ENCODE data around the gene TP53AIP1. TPM values are rescaled to one million over a fixed set of nuclear protein-coding genes. Genes with fewer than 3 reads are reported as not detected.

TP53AIP1 gene
- polyA plus RNA-seq, 3 donors, result 0.03 TPM; not detected in 2

DNA sequence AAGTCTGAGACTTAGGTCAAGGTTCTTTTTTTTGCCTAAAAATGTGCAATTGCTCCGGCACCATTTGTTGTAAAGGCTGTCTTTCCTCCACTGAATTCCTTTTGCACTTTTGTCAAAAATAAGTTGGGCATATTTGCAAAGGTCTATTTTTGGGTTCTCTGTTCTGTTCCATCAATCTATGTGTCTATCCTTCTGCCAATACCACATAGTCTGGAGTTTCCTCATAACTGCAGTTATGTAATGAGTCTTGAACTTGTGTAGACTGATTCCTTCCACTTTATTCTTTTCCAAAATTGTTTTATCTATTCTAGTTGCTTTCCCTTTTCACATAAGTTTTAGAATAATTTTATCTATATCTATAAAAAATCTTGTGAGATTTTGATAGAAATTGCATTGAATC lies 44.8 kb downstream of the TP53AIP1 start:
- Histone ChIP-seq H3K9me3 (replicated peaks in 1 of 2; ENCODE audit: control insufficient read depth in 1 of 2, insufficient read depth in 1 of 2, low read length in 2 of 2) (no peaks in the 10 kb centered on the region), H2AFZ (ENCODE audit: insufficient read depth, low read depth, low read length, poor library complexity, severe bottlenecking) (no peak overlapping the region), H3K4me1 (ENCODE audit: control insufficient read depth in 1 of 2, insufficient read depth in 2 of 2, low read length in 2 of 2) (no peaks in the 10 kb centered on the region), H4K20me1 (ENCODE audit: insufficient read depth, low read length) (no peaks in the 10 kb centered on the region), H3K27ac (ENCODE audit: low read depth in 1 of 2, low read length in 2 of 2) (no peak overlapping the region), H3K4me2 (replicated peaks; ENCODE audit: extremely low read depth, low read length, poor library complexity, severe bottlenecking) (no peak overlapping the region), H3K79me2 (ENCODE audit: insufficient read depth, low read length) (no peaks in the 10 kb centered on the region), H3K27me3 (ENCODE audit: control insufficient read depth in 2 of 2, insufficient read depth in 2 of 2, low read length in 2 of 2) (no peaks in the 10 kb centered on the region), H3K36me3 (replicated peaks in 1 of 2; ENCODE audit: control insufficient read depth in 1 of 2, insufficient read depth in 2 of 2, low read length in 2 of 2) (no peaks in the 10 kb centered on the region), H3K4me3 (replicated peaks in 1 of 3; ENCODE audit: low read depth in 2 of 3, low read length in 3 of 3) (no peak overlapping the region), H3K9ac (ENCODE audit: insufficient read depth, low read length, poor library complexity, severe bottlenecking) (no peak overlapping the region)
- H3K27me3 Mint-ChIP-seq (ENCODE audit: low read depth in 3 of 3), result peaks cover 4 to 15% (median 5%) of the 10 kb centered on the region in 3 donors
- TF ChIP-seq, protein P1, sequence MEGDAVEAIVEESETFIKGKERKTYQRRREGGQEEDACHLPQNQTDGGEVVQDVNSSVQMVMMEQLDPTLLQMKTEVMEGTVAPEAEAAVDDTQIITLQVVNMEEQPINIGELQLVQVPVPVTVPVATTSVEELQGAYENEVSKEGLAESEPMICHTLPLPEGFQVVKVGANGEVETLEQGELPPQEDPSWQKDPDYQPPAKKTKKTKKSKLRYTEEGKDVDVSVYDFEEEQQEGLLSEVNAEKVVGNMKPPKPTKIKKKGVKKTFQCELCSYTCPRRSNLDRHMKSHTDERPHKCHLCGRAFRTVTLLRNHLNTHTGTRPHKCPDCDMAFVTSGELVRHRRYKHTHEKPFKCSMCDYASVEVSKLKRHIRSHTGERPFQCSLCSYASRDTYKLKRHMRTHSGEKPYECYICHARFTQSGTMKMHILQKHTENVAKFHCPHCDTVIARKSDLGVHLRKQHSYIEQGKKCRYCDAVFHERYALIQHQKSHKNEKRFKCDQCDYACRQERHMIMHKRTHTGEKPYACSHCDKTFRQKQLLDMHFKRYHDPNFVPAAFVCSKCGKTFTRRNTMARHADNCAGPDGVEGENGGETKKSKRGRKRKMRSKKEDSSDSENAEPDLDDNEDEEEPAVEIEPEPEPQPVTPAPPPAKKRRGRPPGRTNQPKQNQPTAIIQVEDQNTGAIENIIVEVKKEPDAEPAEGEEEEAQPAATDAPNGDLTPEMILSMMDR (IDR thresholded peaks at IDR 0.05), result no peak
- peaks cover 3 to 10% of the 10 kb centered on the region in 2 donors for H3K36me3 Mint-ChIP-seq
- H3K4me3 Mint-ChIP-seq, result no peak overlapping the region
- H3K4me1 Mint-ChIP-seq, result peaks cover 2% of the 10 kb centered on the region
- H3K27ac Mint-ChIP-seq, result no peak overlapping the region
- intact Hi-C loops (cut with micrococcal nuclease), result no loop called here
- DNase-seq, result no peak
- H3K9me3 Mint-ChIP-seq, result peaks cover 0 to 2% (median 0%) of the 10 kb centered on the region in 7 donors
- WGBS (ENCODE audit: insufficient coverage), result no CpG with 5 or more reads among the region's 1 CpG

DNA sequence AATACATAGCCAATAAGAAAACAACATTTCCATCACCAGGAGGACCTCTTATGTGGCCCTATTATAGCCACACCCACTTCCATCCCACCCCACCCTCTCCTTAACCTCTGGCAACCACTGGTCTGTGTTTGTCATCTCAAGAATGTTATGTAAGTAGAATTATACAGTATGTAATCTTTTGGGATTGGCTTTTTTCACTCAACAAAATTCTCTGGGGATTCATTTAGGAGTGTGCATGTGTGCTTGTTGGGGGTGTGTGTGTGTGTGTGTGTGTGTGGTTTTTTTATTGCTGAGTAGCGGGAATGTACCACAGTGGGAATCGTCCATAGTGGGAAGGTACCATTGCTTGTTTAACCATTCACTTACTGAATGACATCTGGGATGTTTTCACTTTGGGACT lies 46.3 kb downstream of the TP53AIP1 start:
- H3K79me2 ChIP-seq (ENCODE audit: insufficient read depth, low read length), result no peaks in the 10 kb centered on the region
- intact Hi-C loops (cut with micrococcal nuclease), result no loop called here
- peaks cover 12% of the 10 kb centered on the region for H3K4me1 Mint-ChIP-seq
- peaks cover 0 to 6% (median 0%) of the 10 kb centered on the region in 7 donors for H3K9me3 Mint-ChIP-seq
- H4K20me1 ChIP-seq (ENCODE audit: insufficient read depth, low read length), result no peaks in the 10 kb centered on the region
- no peaks in the 10 kb centered on the region for H3K9me3 ChIP-seq (replicated peaks in 1 of 2; ENCODE audit: control insufficient read depth in 1 of 2, insufficient read depth in 1 of 2, low read length in 2 of 2)
- H3K36me3 Mint-ChIP-seq, result peaks cover 0 to 5% of the 10 kb centered on the region in 2 donors
- no peak overlapping the region for H3K27ac Mint-ChIP-seq
- TF ChIP-seq, protein P1 (IDR thresholded peaks at IDR 0.05), result no peak
- no peak overlapping the region for H3K4me3 ChIP-seq (replicated peaks in 1 of 3; ENCODE audit: low read depth in 2 of 3, low read length in 3 of 3)
- no peak overlapping the region for H3K27ac ChIP-seq (ENCODE audit: low read depth in 1 of 2, low read length in 2 of 2)
- H3K27me3 Mint-ChIP-seq (ENCODE audit: low read depth in 3 of 3), result peaks cover 10 to 22% (median 19%) of the 10 kb centered on the region in 3 donors
- WGBS (ENCODE audit: insufficient coverage), result no CpG with 5 or more reads among the region's 2 CpGs
- no peak overlapping the region for H3K4me2 ChIP-seq (replicated peaks; ENCODE audit: extremely low read depth, low read length, poor library complexity, severe bottlenecking)
- DNase-seq, result no peak
- no peak overlapping the region for H3K9ac ChIP-seq (ENCODE audit: insufficient read depth, low read length, poor library complexity, severe bottlenecking)
- no peak overlapping the region for H3K4me3 Mint-ChIP-seq
- no peak overlapping the region for H2AFZ ChIP-seq (ENCODE audit: insufficient read depth, low read depth, low read length, poor library complexity, severe bottlenecking)
- peaks cover 4 to 12% of the 10 kb centered on the region in 2 donors for H3K27me3 ChIP-seq (ENCODE audit: control insufficient read depth in 2 of 2, insufficient read depth in 2 of 2, low read length in 2 of 2)
- H3K4me1 ChIP-seq (ENCODE audit: control insufficient read depth in 1 of 2, insufficient read depth in 2 of 2, low read length in 2 of 2), result peaks cover 2 to 3% of the 10 kb centered on the region in 2 donors
- H3K36me3 ChIP-seq (replicated peaks in 1 of 2; ENCODE audit: control insufficient read depth in 1 of 2, insufficient read depth in 2 of 2, low read length in 2 of 2), result no peaks in the 10 kb centered on the region

Data from CD14-positive monocyte (primary cell).